ENCODE data around the gene SEMA3F. TPM values are rescaled to one million over a fixed set of nuclear protein-coding genes. Genes with fewer than 3 reads are reported as not detected.
A peak's percentile ranks its signal among the peaks of the same experiment; 100 is the strongest.

SEMA3F gene
- total RNA-seq, 1 donor from 2014 or later, result 43.3 TPM

DNA sequence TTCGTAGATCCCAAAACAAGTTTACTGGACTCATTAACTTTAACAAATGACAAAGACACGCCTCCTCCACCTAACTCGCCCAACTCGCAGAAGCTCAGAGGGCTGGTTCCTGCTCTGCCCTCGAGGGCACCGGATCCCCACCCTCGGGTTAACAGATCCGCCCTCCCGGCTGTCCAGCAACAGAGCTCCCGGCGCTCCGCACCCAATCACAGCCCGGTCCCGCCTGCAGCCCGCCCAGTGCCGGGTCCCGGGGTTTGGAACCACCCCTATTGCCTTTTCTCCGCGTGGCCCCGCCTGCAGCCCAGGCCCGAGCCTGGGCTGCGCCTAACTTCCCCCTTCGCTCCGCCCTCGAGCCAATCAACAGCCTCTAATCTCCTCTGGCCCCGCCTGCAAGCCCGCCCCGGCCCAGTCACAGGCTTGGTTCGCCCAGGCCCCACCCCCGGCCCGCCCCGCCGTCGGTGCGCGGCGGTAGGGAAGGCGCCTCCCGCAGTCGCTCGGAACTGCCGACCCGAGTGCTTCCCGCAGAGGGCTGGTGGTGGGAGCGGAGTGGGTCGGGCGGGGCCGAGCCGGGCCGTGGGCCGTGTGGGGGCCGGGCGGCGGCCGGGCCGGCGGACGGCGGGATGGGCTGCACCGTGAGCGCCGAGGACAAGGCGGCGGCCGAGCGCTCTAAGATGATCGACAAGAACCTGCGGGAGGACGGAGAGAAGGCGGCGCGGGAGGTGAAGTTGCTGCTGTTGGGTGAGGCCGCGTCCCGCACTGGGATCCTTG is 80.8 kb downstream of the SEMA3F start, which contains the start of gene GNAI2:
GNAI2 (plus strand) TSS at position 489 of the 768 bp plus-strand sequence; CDS start at position 621, 132 bp downstream.
- DNase-seq, result peak; percentile 100

DNA sequence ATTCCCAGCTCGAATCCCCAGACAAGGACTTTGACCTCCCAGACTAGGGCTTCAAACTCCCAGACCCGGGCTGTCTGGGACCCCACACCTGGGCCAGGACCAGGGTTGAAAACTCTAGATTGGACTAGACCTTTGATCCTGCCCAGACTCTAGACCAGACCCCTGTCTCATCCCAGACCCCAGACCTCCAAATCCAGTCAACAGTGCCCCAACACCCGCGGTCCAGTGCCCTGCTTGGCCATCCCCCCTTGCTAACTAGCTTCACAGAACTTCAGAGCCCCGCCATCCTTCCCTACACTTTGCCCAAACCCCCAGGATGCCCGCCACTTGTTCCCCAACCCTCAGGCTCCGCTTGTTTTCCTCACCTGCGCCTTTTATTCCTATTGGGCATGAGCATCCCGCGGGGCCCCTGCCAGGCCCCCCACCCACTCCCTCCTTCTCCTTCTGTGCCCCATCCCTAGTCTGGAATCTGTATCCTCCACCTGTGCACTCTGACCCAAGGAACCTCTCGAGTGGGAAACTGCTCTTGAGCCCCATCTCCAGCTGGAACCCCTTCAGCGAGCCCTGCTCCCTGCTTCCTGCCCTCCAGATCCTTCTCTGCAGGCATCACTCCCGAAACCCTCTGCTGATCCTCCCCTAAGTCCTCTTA is 81.5 kb downstream of the SEMA3F start:
- DNase-seq, result no peak

GRCh38 chr3:50237133-50237651 is 82.1 kb downstream of the SEMA3F start:
- DNase-seq, result peak; percentile 53

DNA sequence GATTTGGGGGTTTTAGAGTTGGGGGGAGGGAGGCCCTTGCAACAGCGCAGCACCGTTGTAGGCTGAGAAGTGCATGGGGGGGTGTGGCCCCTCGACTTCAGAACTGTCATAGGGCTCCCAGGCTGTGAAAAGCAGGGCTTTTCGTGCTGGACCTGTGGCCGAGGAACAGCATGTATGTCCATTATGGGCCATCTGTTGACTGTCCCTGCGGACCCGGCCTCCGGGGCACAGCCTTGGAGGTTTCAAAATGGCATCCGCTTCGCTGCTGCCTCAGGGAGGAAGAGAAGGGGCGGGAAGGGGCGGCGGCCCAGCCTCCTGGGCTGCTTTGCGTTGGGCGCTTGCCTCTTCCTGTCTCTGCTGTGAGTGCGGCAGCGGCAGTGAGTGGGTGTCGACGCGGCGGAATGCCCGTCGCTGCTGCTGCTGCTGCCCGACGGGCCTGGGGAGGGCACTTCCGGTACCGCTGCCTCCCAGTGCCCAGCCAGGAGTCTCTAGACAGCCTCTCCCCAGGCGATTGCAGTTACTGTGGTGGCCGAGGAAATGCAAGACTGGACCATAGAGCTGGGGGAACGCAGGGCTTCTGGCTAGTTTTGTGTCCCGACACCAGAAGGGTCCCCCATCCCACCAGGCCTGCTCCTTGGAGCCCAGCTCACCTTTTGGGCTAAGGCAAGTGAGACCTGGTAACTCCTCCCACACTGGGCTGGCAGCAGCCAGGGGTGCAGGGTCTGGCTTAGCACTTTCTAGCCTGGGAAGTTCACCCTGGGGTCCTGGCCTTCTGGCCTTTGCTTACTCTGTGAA is 82.8 kb downstream of the SEMA3F start:
- peak; percentile 84 for DNase-seq

GRCh38 chr3:50238549-50239026 is 83.5 kb downstream of the SEMA3F start:
- peak; percentile 71 for DNase-seq

Small RNA genes within 50 kb of the gene (small RNA-seq; reads per million reads assigned to genes)
- gene MIR566 (ENCODE audit: low replicate concordance), result not detected
- gene MIR5787 (ENCODE audit: low replicate concordance), result not detected

Other genes starting within 250 kb of the SEMA3F start
- 4.4 TPM for gene MON1A, start 225.5 kb upstream of the SEMA3F start, total RNA-seq
- gene RBM6, start 215.2 kb upstream of the SEMA3F start, total RNA-seq, result 98.1 TPM
- 204 TPM for gene RBM5, start 66.4 kb upstream of the SEMA3F start, total RNA-seq
- gene GNAT1, start 36.3 kb downstream of the SEMA3F start, total RNA-seq, result not detected
- 1.2 TPM for gene SLC38A3, start 49.9 kb downstream of the SEMA3F start, total RNA-seq
- 120 TPM for gene GNAI2, start 80.9 kb downstream of the SEMA3F start, total RNA-seq
- 45.2 TPM for gene SEMA3B, start 113.8 kb downstream of the SEMA3F start, total RNA-seq
- gene LSMEM2, start 123.8 kb downstream of the SEMA3F start, total RNA-seq, result 17.1 TPM
- 37.8 TPM for gene IFRD2, start 137.1 kb downstream of the SEMA3F start, total RNA-seq
- 3.1 TPM for gene HYAL3, start 144.1 kb downstream of the SEMA3F start, total RNA-seq
- gene NAA80, start 144.1 kb downstream of the SEMA3F start, total RNA-seq, result 5.6 TPM
- 1.2 TPM for gene HYAL1, start 148.2 kb downstream of the SEMA3F start, total RNA-seq
- gene HYAL2, start 167.4 kb downstream of the SEMA3F start, total RNA-seq, result 53.9 TPM
- gene TUSC2, start 172.9 kb downstream of the SEMA3F start, total RNA-seq, result 40.0 TPM
- gene RASSF1, start 185.5 kb downstream of the SEMA3F start, total RNA-seq, result 43.2 TPM
- gene ZMYND10, start 190.4 kb downstream of the SEMA3F start, total RNA-seq, result not detected
- 19.4 TPM for gene NPRL2, start 195.5 kb downstream of the SEMA3F start, total RNA-seq
- gene CYB561D2, start 195.5 kb downstream of the SEMA3F start, total RNA-seq, result 10.6 TPM
- 30.4 TPM for gene TMEM115, start 204.2 kb downstream of the SEMA3F start, total RNA-seq

All from tongue (tissue), 3 donors.